Neuronal stem cell (in vitro differentiated cells): ENCODE data around the gene TMEM63A.

Source experiments
- DNase-seq: peaks from one replicate; pipeline ENCODE4 v3.0.0-alpha.2; 2013; ENCODE audit warnings: low spot score
- H2AFZ ChIP-seq: one replicate; pipeline ENCODE4 v1.6.1; 2013; ENCODE audit warnings: mild to moderate bottlenecking, low read length, inconsistent platforms
- H2AK5ac ChIP-seq: 2 replicates; pipeline ENCODE4 v1.6.1; 2013; ENCODE audit warnings: low read depth, mild to moderate bottlenecking, inconsistent platforms, low read length, moderate library complexity, mixed read lengths
- H2BK120ac ChIP-seq: 2 replicates; pipeline ENCODE4 v1.6.1; 2013; ENCODE audit warnings: low read depth, mild to moderate bottlenecking, inconsistent platforms, low read length, moderate library complexity, mixed read lengths
- H2BK12ac ChIP-seq: one replicate; pipeline ENCODE4 v1.6.1; 2013; ENCODE audit warnings: low read length, inconsistent platforms
- H2BK15ac ChIP-seq: 2 replicates; pipeline ENCODE4 v1.6.1; 2013; ENCODE audit warnings: mild to moderate bottlenecking, low read length, inconsistent platforms, mixed read lengths
- H2BK5ac ChIP-seq: one replicate; pipeline ENCODE4 v1.6.1; 2013; ENCODE audit warnings: inconsistent platforms, mild to moderate bottlenecking, low read length, moderate library complexity
- H3K14ac ChIP-seq: one replicate; pipeline ENCODE4 v1.6.1; 2013; ENCODE audit warnings: low read length, inconsistent platforms
- H3K18ac ChIP-seq: 2 replicates; pipeline ENCODE4 v1.6.1; 2013; ENCODE audit warnings: low read length, inconsistent platforms
- H3K23ac ChIP-seq: 2 replicates; pipeline ENCODE4 v1.6.1; 2013; ENCODE audit warnings: low read depth, mild to moderate bottlenecking, mixed read lengths, low read length, inconsistent platforms; ENCODE audit not compliant: poor library complexity
- H3K27ac ChIP-seq: replicated peaks from 3 replicates; pipeline ENCODE4 v1.5.1; 2013; ENCODE audit warnings: low read length, inconsistent platforms
- H3K27me3 ChIP-seq, 3 experiments: 2 replicates each; pipeline ENCODE4 v1.6.1; 2013; ENCODE audit warnings: low read length in 3 of 3, mild to moderate bottlenecking in 2 of 3, inconsistent platforms in 1 of 3, low read depth in 1 of 3, mixed read lengths in 1 of 3, moderate library complexity in 1 of 3; ENCODE audit not compliant: control insufficient read depth in 3 of 3, insufficient read depth in 3 of 3
- H3K36me3 ChIP-seq, 2 donors: replicated peaks in 1 of 2; 2 replicates each; pipeline ENCODE4 v1.6.1; 2013; ENCODE audit warnings: low read length in 2 of 2; ENCODE audit not compliant: control insufficient read depth in 2 of 2, insufficient read depth in 2 of 2
- H3K4ac ChIP-seq: 2 replicates; pipeline ENCODE4 v1.6.1; 2013; ENCODE audit warnings: inconsistent platforms, mild to moderate bottlenecking, low read length, moderate library complexity
- H3K4me1 ChIP-seq, 2 donors: 1 replicate in 1 of 2; 2 replicates in 1 of 2; pipeline ENCODE4 v1.6.1; 2013; ENCODE audit warnings: low read length in 2 of 2, low read depth in 1 of 2; ENCODE audit not compliant: control insufficient read depth in 2 of 2, insufficient read depth in 1 of 2
- H3K4me2 ChIP-seq: one replicate; pipeline ENCODE4 v1.6.1; 2013; ENCODE audit warnings: mild to moderate bottlenecking, low read length, inconsistent platforms; ENCODE audit not compliant: insufficient read depth, poor library complexity, severe bottlenecking
- H3K4me3 ChIP-seq, 2 donors: 2 replicates each; pipeline ENCODE4 v1.5.1; 2013; ENCODE audit warnings: low read length in 2 of 2, mild to moderate bottlenecking in 2 of 2, inconsistent platforms in 1 of 2, moderate library complexity in 1 of 2
- H3K79me1 ChIP-seq: one replicate; pipeline ENCODE4 v1.6.1; 2013; ENCODE audit warnings: low read depth, mild to moderate bottlenecking, inconsistent platforms, low read length, moderate library complexity
- H3K9ac ChIP-seq: one replicate; pipeline ENCODE4 v1.6.1; 2013; ENCODE audit warnings: mild to moderate bottlenecking, low read depth, low read length, inconsistent platforms; ENCODE audit not compliant: poor library complexity
- H3K9me3 ChIP-seq, 2 donors: replicated peaks in 1 of 2; 2 replicates each; pipeline versions ENCODE3 to v1.6.1; 2013; ENCODE audit warnings: low read length in 2 of 2, mild to moderate bottlenecking in 2 of 2, inconsistent platforms in 1 of 2, low read depth in 1 of 2, mixed read lengths in 1 of 2, moderate library complexity in 1 of 2; ENCODE audit not compliant: control insufficient read depth in 2 of 2, insufficient read depth in 1 of 2
- H4K8ac ChIP-seq: one replicate; pipeline ENCODE4 v1.6.1; 2013; ENCODE audit warnings: low read depth, mild to moderate bottlenecking, inconsistent platforms, low read length, moderate library complexity
- H4K91ac ChIP-seq: one replicate; pipeline ENCODE4 v1.6.1; 2013; ENCODE audit warnings: low read length, low read depth, mild to moderate bottlenecking, inconsistent platforms; ENCODE audit not compliant: poor library complexity
- WGBS, 2 donors: extraction: QIAGEN DNeasy Blood & Tissue Kit; methylation state at CpG; one replicate each; pipeline ENCODE4 v1.1.7; 2013; ENCODE audit warnings: missing lambda C conversion rate in 2 of 2, mixed read lengths in 1 of 2; ENCODE audit not compliant: insufficient read length in 2 of 2, insufficient replicate concordance in 1 of 2; ENCODE audit errors: extremely low coverage in 2 of 2; 5-methylcytosine and 5-hydroxymethylcytosine counted together

Gene TMEM63A

DNA sequence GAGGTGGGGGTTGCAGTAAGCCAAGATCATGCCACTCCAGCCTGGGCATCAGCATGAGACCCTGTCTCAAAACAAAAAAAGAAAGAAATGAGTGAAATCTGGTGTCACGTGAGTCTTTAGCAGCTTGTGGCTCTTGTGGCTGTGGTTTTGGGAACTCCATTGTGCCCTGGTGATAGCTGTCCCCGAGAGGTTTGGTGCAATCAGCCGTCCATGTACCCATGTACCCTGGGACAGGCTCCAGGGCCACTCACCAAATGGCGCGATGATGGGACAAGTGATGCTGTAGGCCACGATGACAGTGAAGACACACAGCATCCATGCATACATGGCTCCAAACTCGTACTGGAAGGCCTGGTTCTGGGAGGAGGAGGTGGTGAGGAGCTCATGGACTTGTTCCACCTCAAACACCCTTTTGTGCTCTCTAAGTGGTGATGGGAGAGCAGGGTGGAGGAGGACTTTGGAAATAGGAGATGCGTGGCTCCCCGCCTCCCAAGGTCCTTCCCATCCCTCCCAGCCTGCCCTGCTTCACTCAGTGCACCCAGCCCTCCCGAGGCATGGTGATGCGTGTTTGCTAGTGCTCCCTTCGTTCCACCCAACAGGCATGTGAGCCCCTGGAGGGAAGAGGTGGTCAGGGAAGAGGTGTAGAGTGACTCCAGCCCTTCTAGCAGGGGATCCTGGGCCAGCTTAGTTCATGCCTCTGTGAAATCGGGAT lies 29.6 kb downstream of the TMEM63A start:
- H3K4ac ChIP-seq, result no peak overlapping the region
- H3K4me3 ChIP-seq, result no peak overlapping the region
- no peak overlapping the region for H3K14ac ChIP-seq
- peaks cover 0 to 6% of the 10 kb centered on the region in 2 donors for H3K9me3 ChIP-seq
- H2BK120ac ChIP-seq, result no peak overlapping the region
- no peak for DNase-seq
- no peak overlapping the region for H2AFZ ChIP-seq
- H3K9ac ChIP-seq, result no peak overlapping the region
- H3K4me1 ChIP-seq, result peaks cover 0 to 1% of the 10 kb centered on the region in 2 donors
- H2BK15ac ChIP-seq, result no peak overlapping the region
- no peak overlapping the region for H2BK12ac ChIP-seq
- no peak overlapping the region for H3K18ac ChIP-seq
- H4K91ac ChIP-seq, result no peak overlapping the region
- H3K36me3 ChIP-seq, result peaks cover 0 to 35% of the 10 kb centered on the region in 2 donors
- H3K79me1 ChIP-seq, result no peaks in the 10 kb centered on the region
- no peak overlapping the region for H4K8ac ChIP-seq
- H3K4me2 ChIP-seq, result no peak overlapping the region
- H3K27me3 ChIP-seq, result no peaks in the 10 kb centered on the region
- H3K23ac ChIP-seq, result no peak overlapping the region
- H3K27ac ChIP-seq, result no peak overlapping the region
- H2BK5ac ChIP-seq, result no peak overlapping the region
- no peak overlapping the region for H2AK5ac ChIP-seq
- no CpG with 5 or more reads among the region's 13 CpGs for WGBS, 2 donors

DNA sequence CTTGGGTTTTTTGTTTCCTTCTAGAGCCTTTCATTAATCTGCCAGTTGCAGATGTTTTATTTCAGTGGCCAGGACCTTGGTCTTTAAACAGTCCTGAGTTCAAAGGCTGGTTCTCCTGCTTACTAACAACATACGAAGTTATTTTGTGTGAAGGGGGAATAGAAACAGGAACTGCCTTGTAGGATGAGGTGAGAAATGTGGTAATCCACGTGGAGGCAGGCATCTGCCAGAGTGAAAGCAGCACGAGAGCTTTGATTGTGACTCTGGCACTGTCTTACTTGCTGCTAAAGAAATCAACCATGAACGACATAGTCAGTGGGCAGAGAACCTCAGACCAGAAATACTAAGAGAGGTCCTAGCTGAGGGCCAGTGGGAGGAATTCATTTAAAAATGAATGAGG lies 30.4 kb downstream of the TMEM63A start:
- Histone ChIP-seq H3K27me3 (no peaks in the 10 kb centered on the region), H2BK15ac (no peak overlapping the region), H3K9me3 (peaks cover 0 to 6% of the 10 kb centered on the region in 2 donors), H2BK12ac (no peak overlapping the region), H3K27ac (no peak overlapping the region), H2BK120ac (no peak overlapping the region), H3K4ac (no peak overlapping the region), H2AK5ac (no peak overlapping the region), H3K9ac (no peak overlapping the region), H2BK5ac (no peak overlapping the region), H3K18ac (no peak overlapping the region), H3K36me3 (peaks cover 2 to 39% of the 10 kb centered on the region in 2 donors), H4K8ac (no peak overlapping the region), H3K79me1 (no peaks in the 10 kb centered on the region), H3K4me2 (no peak overlapping the region), H3K4me3 (no peak overlapping the region), H2AFZ (no peak overlapping the region), H4K91ac (no peak overlapping the region), H3K23ac (no peak overlapping the region), H3K4me1 (peaks cover 0 to 1% of the 10 kb centered on the region in 2 donors), H3K14ac (no peak overlapping the region)
- DNase-seq, result no peak
- WGBS, 2 donors, result no CpG with 5 or more reads among the region's 4 CpGs

DNA sequence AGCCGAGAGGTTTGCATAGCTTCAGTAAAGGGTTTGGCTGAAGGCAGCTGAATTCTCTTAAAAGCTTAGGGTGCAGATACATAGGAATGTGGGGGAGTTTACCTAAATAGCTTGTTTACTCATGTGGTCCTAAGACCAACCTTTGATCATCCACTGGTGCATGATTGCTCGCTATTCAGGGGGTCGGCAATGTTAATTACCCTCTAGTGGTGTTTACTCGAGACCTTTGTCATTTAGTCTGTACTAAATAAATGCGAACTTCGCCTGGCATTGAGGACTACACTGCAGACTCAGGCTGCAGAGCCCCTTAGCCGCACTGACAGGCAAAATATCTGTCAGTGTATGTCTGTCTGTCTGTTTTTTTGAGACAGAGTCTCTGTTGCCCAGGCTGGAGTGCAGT lies 31.8 kb downstream of the TMEM63A start:
- no peak overlapping the region for H3K4me2 ChIP-seq
- no peak overlapping the region for H3K23ac ChIP-seq
- no peak overlapping the region for H3K18ac ChIP-seq
- no peak overlapping the region for H3K4ac ChIP-seq
- no peak overlapping the region for H2AFZ ChIP-seq
- no peak overlapping the region for H3K4me3 ChIP-seq
- no peak overlapping the region for H2BK15ac ChIP-seq
- peaks cover 0 to 6% of the 10 kb centered on the region in 2 donors for H3K9me3 ChIP-seq
- H3K4me1 ChIP-seq, result peaks cover 0 to 4% of the 10 kb centered on the region in 2 donors
- H2AK5ac ChIP-seq, result no peak overlapping the region
- no peak overlapping the region for H2BK12ac ChIP-seq
- H3K9ac ChIP-seq, result no peak overlapping the region
- H4K91ac ChIP-seq, result no peak overlapping the region
- no peak overlapping the region for H3K27ac ChIP-seq
- no peak overlapping the region for H2BK5ac ChIP-seq
- DNase-seq, result no peak
- no peak overlapping the region for H4K8ac ChIP-seq
- no peak overlapping the region for H2BK120ac ChIP-seq
- no CpG with 5 or more reads among the region's 7 CpGs for WGBS, 2 donors
- no peaks in the 10 kb centered on the region for H3K79me1 ChIP-seq
- H3K36me3 ChIP-seq, result peaks cover 6 to 44% of the 10 kb centered on the region in 2 donors
- no peak overlapping the region for H3K14ac ChIP-seq
- no peaks in the 10 kb centered on the region for H3K27me3 ChIP-seq

DNA sequence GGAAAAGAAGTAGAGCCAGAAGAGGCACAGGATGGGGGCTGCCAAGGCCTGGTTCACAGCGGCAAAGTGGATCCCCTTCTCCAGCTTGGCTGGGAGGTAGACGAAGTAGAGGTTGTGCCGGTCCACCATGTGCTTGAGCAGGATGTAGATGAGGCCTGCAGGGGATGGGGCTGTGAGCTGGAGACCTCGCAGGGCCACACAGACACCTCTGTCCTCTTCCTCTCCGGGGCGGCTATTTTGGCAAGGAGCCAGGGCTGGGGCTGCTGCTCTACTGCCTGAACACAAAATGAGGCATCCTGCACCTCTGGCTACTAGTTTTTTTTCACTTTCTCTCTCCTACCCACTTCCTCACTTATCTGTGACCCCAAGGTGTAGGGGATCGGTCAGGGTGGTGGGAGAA lies 32.3 kb downstream of the TMEM63A start:
- H2BK5ac ChIP-seq, result no peak overlapping the region
- no peak overlapping the region for H4K91ac ChIP-seq
- H3K9me3 ChIP-seq, result peaks cover 0 to 6% of the 10 kb centered on the region in 2 donors
- H3K18ac ChIP-seq, result no peak overlapping the region
- peaks cover 0 to 4% of the 10 kb centered on the region in 2 donors for H3K4me1 ChIP-seq
- no peaks in the 10 kb centered on the region for H3K27me3 ChIP-seq
- H3K14ac ChIP-seq, result no peak overlapping the region
- WGBS, 2 donors, result no CpG with 5 or more reads among the region's 7 CpGs
- DNase-seq, result no peak
- H3K4me3 ChIP-seq, result no peak overlapping the region
- H3K27ac ChIP-seq, result no peak overlapping the region
- no peak overlapping the region for H4K8ac ChIP-seq
- no peak overlapping the region for H3K4ac ChIP-seq
- no peak overlapping the region for H2BK12ac ChIP-seq
- H3K23ac ChIP-seq, result peak overlapping the region; percentile 1
- no peak overlapping the region for H2AK5ac ChIP-seq
- H2BK15ac ChIP-seq, result no peak overlapping the region
- H3K4me2 ChIP-seq, result no peak overlapping the region
- H2AFZ ChIP-seq, result no peak overlapping the region
- H2BK120ac ChIP-seq, result no peak overlapping the region
- H3K36me3 ChIP-seq, result peaks cover 6 to 46% of the 10 kb centered on the region in 2 donors
- H3K79me1 ChIP-seq, result no peaks in the 10 kb centered on the region
- H3K9ac ChIP-seq, result no peak overlapping the region
